ENCODE measurements around the gene NAALADL1. TPM values are rescaled to one million over a fixed set of nuclear protein-coding genes. Genes with fewer than 3 reads are reported as not detected.

Gene NAALADL1, protein sequence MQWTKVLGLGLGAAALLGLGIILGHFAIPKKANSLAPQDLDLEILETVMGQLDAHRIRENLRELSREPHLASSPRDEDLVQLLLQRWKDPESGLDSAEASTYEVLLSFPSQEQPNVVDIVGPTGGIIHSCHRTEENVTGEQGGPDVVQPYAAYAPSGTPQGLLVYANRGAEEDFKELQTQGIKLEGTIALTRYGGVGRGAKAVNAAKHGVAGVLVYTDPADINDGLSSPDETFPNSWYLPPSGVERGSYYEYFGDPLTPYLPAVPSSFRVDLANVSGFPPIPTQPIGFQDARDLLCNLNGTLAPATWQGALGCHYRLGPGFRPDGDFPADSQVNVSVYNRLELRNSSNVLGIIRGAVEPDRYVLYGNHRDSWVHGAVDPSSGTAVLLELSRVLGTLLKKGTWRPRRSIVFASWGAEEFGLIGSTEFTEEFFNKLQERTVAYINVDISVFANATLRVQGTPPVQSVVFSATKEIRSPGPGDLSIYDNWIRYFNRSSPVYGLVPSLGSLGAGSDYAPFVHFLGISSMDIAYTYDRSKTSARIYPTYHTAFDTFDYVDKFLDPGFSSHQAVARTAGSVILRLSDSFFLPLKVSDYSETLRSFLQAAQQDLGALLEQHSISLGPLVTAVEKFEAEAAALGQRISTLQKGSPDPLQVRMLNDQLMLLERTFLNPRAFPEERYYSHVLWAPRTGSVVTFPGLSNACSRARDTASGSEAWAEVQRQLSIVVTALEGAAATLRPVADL
- total RNA-seq = 10 to 100 TPM; 12.5 to 16.0 TPM
- total RNA-seq = 9.3 to 15.1 reads per million in 2 donors

GRCh38 chr11:65058419-65059054, at the start of gene NAALADL1:
Gene NAALADL1 (minus strand): TSS chr11:65058553. CDS start chr11:65058521, 32 bp downstream.
- Mint-ChIP-seq H3K27me3 (peaks cover 6% of the 10 kb centered on the region), H3K36me3 (ENCODE audit: low read depth) (no peaks in the 10 kb centered on the region), H3K4me3 (no peak within 1 kb of the TSS), H3K27ac (no peak within 1 kb of the TSS), H3K4me1 (peaks cover 27% of the 10 kb centered on the region)
- H3K9me3 ChIP-seq (ENCODE audit: control insufficient read depth, low read length, poor library complexity, severe bottlenecking) = no peaks in the 10 kb centered on the region
- no peak for DNase-seq
- no peak for ATAC-seq

DNA sequence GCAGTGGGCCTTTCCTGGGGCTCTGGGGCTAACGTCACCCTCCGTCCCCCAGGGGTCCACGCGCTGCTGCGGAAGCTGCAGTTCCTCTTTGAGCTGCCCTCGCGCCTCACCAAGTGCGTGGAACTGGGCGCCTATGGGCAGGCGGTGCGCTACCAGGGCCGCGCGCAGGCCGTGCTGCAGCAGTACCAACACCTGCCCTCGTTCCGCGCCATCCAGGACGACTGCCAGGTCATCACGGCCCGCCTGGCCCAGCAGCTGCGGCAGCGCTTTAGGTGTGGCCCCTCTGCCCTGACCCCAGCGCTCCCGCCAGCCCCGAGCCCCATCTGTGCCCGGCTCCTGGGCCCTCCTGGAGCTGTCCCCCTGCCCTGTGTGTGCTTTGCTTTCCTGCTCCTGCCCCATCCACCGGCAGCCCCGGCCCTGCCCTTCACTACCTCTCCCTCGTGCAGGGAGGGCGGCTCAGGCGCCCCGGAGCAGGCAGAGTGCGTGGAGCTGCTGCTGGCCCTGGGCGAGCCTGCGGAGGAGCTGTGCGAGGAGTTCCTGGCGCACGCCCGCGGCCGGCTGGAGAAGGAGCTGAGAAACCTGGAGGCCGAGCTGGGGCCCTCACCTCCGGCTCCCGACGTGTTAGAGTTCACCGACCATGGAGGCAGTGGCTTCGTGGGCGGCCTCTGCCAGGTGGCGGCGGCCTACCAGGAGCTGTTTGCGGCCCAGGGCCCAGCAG, 49.6 kb upstream of the NAALADL1 start:
- Mint-ChIP-seq H3K27me3 (no peaks in the 10 kb centered on the region), H3K27ac (no peak overlapping the region), H3K36me3 (ENCODE audit: low read depth) (peaks cover 3% of the 10 kb centered on the region), H3K4me1 (peaks cover 27% of the 10 kb centered on the region), H3K4me3 (no peak overlapping the region)
- DNase-seq (no peak), ATAC-seq (no peak)
- H3K9me3 ChIP-seq (ENCODE audit: control insufficient read depth, low read length, poor library complexity, severe bottlenecking) = no peaks in the 10 kb centered on the region

DNA sequence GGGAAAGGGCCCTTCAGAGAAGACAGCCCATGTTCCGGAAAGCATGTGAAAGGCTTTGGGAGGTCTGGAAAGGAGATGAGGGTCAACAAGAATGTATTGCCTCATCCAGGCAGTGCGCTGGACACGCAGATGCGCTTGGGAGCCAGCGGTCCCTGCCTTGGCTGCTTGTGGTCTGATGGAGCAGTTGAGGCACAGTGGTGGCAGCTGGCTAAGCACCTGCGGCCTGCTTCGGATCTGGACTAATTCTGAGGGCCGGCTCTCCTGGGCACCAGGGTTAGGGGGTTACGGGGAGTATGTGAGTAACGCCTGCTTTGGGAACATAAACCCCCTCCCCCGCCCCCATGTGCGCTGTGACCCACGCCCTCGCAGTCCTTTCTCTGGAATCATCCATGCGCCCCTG, 48.7 kb upstream of the NAALADL1 start:
- Mint-ChIP-seq H3K27ac (no peak overlapping the region), H3K36me3 (ENCODE audit: low read depth) (peaks cover 3% of the 10 kb centered on the region), H3K4me1 (peaks cover 25% of the 10 kb centered on the region), H3K4me3 (no peak overlapping the region), H3K27me3 (no peaks in the 10 kb centered on the region)
- DNase-seq = no peak
- no peaks in the 10 kb centered on the region for H3K9me3 ChIP-seq (ENCODE audit: control insufficient read depth, low read length, poor library complexity, severe bottlenecking)
- no peak for ATAC-seq

DNA sequence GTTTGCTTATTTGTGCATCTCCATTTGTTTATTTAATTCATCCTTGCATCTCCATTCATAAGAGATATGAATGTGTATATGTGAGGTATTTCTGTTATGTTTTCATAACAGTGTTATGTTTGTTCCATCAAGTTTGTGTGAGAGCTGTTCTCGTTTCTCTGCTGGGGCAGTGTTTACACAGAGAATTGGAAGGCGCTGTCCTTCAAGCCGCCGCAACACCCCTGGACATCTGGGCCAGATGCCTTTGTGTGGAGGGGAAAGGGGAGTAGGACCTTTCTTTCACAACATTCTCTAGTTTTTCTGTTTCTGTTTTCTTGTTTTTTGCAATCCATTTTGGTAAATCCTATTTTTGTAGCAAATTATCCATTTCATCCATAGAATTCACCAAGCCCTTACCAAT, 46.3 kb upstream of the NAALADL1 start:
- Mint-ChIP-seq H3K27ac (peak overlapping the region; percentile 49), H3K27me3 (no peaks in the 10 kb centered on the region), H3K36me3 (ENCODE audit: low read depth) (peaks cover 3% of the 10 kb centered on the region), H3K4me1 (peaks cover 15% of the 10 kb centered on the region), H3K4me3 (no peak overlapping the region)
- ATAC-seq (no peak), DNase-seq (no peak)
- H3K9me3 ChIP-seq (ENCODE audit: control insufficient read depth, low read length, poor library complexity, severe bottlenecking) = no peaks in the 10 kb centered on the region

DNA sequence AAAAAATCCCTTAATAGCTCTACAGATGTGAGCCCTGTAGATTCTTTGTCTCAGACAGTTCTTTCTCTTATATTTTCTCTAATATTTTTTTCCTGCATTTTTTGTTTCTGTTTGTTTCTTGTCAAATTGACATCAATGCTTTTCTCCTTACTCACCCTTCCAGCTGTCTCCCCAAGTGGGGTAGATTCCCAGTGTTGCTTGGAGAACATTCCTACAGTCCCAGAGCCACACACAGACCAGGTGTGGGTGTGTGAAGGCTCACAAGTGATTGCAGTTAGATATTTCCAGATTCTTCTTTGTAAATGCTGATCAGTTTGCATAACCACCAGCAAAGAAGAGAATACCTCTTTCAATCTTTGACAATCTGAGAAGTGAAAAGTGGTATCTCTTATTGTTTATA, 45.1 kb upstream of the NAALADL1 start:
- Mint-ChIP-seq H3K4me3 (no peak overlapping the region), H3K4me1 (peaks cover 18% of the 10 kb centered on the region), H3K36me3 (ENCODE audit: low read depth) (peaks cover 3% of the 10 kb centered on the region), H3K27ac (peak overlapping the region; percentile 54), H3K27me3 (no peaks in the 10 kb centered on the region)
- H3K9me3 ChIP-seq (ENCODE audit: control insufficient read depth, low read length, poor library complexity, severe bottlenecking) = no peaks in the 10 kb centered on the region
- ATAC-seq = no peak
- no peak for DNase-seq

DNA sequence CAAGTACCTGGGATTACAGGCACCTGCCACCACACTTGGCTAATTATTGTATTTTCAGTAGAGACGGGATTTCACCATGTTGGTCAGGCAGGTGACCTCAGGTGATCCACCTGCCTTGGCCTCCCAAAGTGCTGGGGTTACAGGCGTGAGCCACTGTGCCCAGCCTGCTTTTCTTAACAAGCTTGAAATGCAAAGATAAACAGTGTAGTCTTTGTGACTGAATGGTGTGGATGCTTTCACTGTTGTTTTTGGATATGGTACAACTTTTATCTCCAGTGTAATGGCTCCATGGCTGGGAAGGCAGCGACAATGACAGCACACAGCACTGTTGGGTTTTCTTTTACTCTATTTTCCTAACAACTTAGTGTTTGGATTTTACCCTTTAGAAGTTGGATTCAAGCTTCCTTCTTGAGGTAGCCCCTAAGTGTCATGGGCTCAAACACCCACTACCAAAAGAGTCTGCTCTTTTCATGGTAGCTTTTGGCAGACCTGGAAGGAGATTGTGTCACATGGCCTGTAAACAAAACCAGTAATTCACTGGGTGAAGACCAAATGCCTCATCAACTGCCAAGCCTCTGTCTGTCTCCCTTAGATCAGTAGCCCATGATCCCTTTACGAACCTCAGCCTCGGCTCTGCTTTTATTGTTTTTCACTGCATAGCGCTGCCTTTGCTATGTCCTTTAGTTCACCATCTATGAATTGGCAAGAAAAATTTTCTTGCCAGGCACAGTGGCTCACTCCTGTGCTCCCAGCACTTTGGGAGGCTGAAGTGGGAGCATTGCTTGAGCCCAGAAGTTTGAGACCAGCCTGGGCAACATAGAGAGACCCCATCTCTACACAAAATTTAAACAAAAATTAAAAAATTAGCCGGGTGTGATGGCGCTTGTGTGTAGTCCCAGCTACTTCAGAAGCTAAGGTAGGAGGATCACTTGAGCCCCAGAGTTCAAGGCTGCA, 44.1 kb upstream of the NAALADL1 start:
- no peaks in the 10 kb centered on the region for H3K9me3 ChIP-seq (ENCODE audit: control insufficient read depth, low read length, poor library complexity, severe bottlenecking)
- no peak for DNase-seq
- ATAC-seq = no peak
- Mint-ChIP-seq H3K27me3 (no peaks in the 10 kb centered on the region), H3K4me3 (no peak overlapping the region), H3K4me1 (peaks cover 18% of the 10 kb centered on the region), H3K27ac (no peak overlapping the region), H3K36me3 (ENCODE audit: low read depth) (peaks cover 3% of the 10 kb centered on the region)

GRCh38 chr11:65100674-65101350, 42.5 kb upstream of the NAALADL1 start:
- H3K9me3 ChIP-seq (ENCODE audit: control insufficient read depth, low read length, poor library complexity, severe bottlenecking) = no peaks in the 10 kb centered on the region
- no peak for DNase-seq
- no peak for ATAC-seq
- H3K36me3 Mint-ChIP-seq (ENCODE audit: low read depth) = no peaks in the 10 kb centered on the region
- H3K27me3 Mint-ChIP-seq = no peaks in the 10 kb centered on the region
- H3K27ac Mint-ChIP-seq = no peak overlapping the region
- H3K4me1 Mint-ChIP-seq = peaks cover 17% of the 10 kb centered on the region
- H3K4me3 Mint-ChIP-seq = no peak overlapping the region

DNA sequence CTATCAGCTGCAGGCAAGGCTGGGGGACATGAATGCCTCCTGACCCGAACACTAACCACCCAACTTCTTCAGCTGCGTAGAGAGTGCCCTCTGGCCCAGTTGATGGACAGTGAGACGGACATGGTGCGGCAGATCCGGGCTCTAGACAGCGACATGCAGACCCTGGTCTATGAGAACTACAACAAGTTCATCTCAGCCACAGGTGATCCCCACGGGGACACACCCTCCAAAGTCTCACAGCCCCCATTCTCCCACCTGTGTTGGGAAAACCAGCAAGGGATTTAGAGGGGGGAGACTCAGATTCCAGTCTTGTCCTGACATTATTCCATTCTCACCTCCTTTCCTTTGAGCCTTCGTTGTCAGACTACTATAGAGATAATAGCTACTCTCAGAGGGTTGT, 38.6 kb upstream of the NAALADL1 start:
- ATAC-seq (no peak), DNase-seq (no peak)
- H3K9me3 ChIP-seq (ENCODE audit: control insufficient read depth, low read length, poor library complexity, severe bottlenecking) = no peaks in the 10 kb centered on the region
- H3K27me3 Mint-ChIP-seq = no peaks in the 10 kb centered on the region
- peaks cover 7% of the 10 kb centered on the region for H3K4me1 Mint-ChIP-seq
- peak overlapping the region; percentile 89 for H3K4me3 Mint-ChIP-seq
- H3K36me3 Mint-ChIP-seq (ENCODE audit: low read depth) = no peaks in the 10 kb centered on the region
- peak overlapping the region; percentile 77 for H3K27ac Mint-ChIP-seq

- Mint-ChIP-seq H3K4me1 (peaks cover 7% of the 10 kb centered on the region), H3K4me3 (peak within 1 kb of the TSS; percentile 89), H3K27me3 (no peaks in the 10 kb centered on the region), H3K36me3 (ENCODE audit: low read depth) (no peaks in the 10 kb centered on the region), H3K27ac (peak within 1 kb of the TSS; percentile 77)
- ATAC-seq (peak; percentile 91), DNase-seq (peak; percentile 65 to 74 (median 70))
- no peaks in the 10 kb centered on the region for H3K9me3 ChIP-seq (ENCODE audit: control insufficient read depth, low read length, poor library complexity, severe bottlenecking)
Observed at GRCh38 chr11:65095974-65096806, 37.8 kb upstream of the NAALADL1 start, which contains the start of gene VPS51. Gene VPS51 (plus strand): TSS chr11:65096214. CDS start chr11:65096251, 37 bp downstream.

GRCh38 chr11:65095427-65095826, 37.1 kb upstream of the NAALADL1 start:
- DNase-seq (no peak), ATAC-seq (no peak)
- Mint-ChIP-seq H3K36me3 (ENCODE audit: low read depth) (no peaks in the 10 kb centered on the region), H3K27me3 (no peaks in the 10 kb centered on the region), H3K4me1 (peaks cover 7% of the 10 kb centered on the region), H3K27ac (peak overlapping the region; percentile 77), H3K4me3 (no peak overlapping the region)
- H3K9me3 ChIP-seq (ENCODE audit: control insufficient read depth, low read length, poor library complexity, severe bottlenecking) = no peaks in the 10 kb centered on the region

DNA sequence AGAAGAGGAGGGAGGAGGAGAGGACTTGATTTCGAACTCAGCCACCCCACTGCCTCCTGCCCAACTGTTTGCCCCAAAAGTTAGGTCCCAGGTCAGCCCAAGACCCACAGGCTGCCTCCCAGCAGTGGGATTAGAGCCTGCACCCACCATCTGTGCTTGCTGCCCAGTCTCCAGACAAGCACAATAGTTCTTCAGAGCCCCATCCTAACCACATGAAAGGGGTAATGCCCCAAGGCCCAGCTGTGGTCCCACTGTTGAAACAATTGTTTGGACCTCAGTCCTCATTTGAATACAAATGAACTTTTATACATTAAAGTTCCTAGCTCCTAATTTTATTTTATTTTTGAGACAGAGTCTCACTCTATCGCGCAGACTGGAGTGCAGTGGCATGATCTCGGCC, 32.3 kb upstream of the NAALADL1 start:
- DNase-seq (no peak), ATAC-seq (no peak)
- H3K4me1 Mint-ChIP-seq = peaks cover 6% of the 10 kb centered on the region
- no peak overlapping the region for H3K27ac Mint-ChIP-seq
- H3K4me3 Mint-ChIP-seq = no peak overlapping the region
- peaks cover 6% of the 10 kb centered on the region for H3K36me3 Mint-ChIP-seq (ENCODE audit: low read depth)
- no peaks in the 10 kb centered on the region for H3K9me3 ChIP-seq (ENCODE audit: control insufficient read depth, low read length, poor library complexity, severe bottlenecking)
- H3K27me3 Mint-ChIP-seq = no peaks in the 10 kb centered on the region
